ENCODE measurements around the gene SGCG.
"Not testable (repeated sequence)": the region's sequence is repeated elsewhere in the genome, so short reads cannot be mapped to it uniquely, and the experiment has no call there.

Gene SGCG

DNA sequence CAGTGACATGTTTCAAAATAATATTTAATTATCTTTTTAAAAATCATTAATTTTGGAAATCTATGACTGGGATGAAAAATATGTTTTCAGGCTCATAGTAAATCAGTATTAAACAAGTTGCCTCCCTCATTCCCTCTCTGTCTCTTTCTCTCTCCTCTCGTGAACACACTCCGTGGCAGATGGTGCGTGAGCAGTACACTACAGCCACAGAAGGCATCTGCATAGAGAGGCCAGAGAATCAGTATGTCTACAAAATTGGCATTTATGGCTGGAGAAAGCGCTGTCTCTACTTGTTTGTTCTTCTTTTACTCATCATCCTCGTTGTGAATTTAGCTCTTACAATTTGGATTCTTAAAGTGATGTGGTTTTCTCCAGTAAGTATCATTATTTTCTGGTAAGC, 22.7 kb downstream of the SGCG start:
- DNase-seq (ENCODE audit: low read depth) = no peak
- H3K4me3 ChIP-seq (ENCODE audit: low read depth, low read length) = no peak overlapping the region
- no peak for TF ChIP-seq CTCF (IDR thresholded peaks at IDR 0.05; ENCODE audit: low read depth, low read length, missing control alignments)

DNA sequence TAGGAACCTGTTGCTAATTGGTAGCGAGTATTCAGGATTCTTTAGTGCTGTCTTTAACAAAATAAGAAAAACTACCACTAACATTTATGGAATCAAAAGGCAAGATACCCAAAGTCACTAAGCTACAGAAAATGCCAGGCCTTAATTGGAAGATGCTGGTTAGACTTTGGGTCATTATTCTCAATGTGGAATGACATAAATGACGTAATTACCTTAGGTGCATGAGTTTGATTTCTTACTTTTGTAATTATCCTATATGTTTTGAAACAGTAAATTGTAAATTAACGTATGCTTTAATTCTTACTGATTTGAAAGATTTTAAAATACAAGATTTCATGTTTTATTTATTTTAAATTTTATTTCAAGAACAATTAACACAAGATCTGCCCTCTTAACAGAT, 25.0 kb downstream of the SGCG start:
- no peak overlapping the region for H3K4me3 ChIP-seq (ENCODE audit: low read depth, low read length)
- DNase-seq (ENCODE audit: low read depth) = no peak
- TF ChIP-seq CTCF (IDR thresholded peaks at IDR 0.05; ENCODE audit: low read depth, low read length, missing control alignments) = no peak

- H3K4me3 ChIP-seq (ENCODE audit: low read depth, low read length) = no peak overlapping the region
- TF ChIP-seq CTCF (IDR thresholded peaks at IDR 0.05; ENCODE audit: low read depth, low read length, missing control alignments) = no peak
- DNase-seq (ENCODE audit: low read depth) = no peak
These were observed 31.9 kb downstream of the SGCG start for GRCh38 chr13:23212671-23213070.

GRCh38 chr13:23231241-23231640, 50.5 kb downstream of the SGCG start:
- H3K4me3 ChIP-seq (ENCODE audit: low read depth, low read length) = no peak overlapping the region
- TF ChIP-seq CTCF (IDR thresholded peaks at IDR 0.05; ENCODE audit: low read depth, low read length, missing control alignments) = no peak
- no peak for DNase-seq (ENCODE audit: low read depth)

DNA sequence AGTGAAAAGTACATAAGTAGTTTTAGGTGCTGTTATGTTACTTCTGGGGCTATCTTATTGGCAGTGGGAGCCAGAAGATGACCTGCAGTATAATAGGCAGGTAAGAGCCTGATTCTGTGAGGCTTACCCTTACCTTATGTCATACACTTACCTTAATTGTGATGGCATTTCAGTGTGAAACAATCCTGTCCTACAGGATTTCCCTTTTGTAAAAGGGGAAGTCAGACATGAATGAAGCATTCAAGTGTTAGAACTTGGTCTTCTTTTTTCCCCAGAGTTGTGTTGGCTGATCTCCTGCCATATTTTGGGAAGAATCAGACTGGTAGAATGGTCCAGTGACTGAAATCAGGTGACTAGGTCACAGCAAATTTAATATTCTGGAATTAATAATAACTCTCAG, 55.2 kb downstream of the SGCG start:
- no peak for TF ChIP-seq CTCF (IDR thresholded peaks at IDR 0.05; ENCODE audit: low read depth, low read length, missing control alignments)
- H3K4me3 ChIP-seq (ENCODE audit: low read depth, low read length) = no peak overlapping the region
- no peak for DNase-seq (ENCODE audit: low read depth)

- H3K4me3 ChIP-seq (ENCODE audit: low read depth, low read length) = no peak overlapping the region
- TF ChIP-seq CTCF (IDR thresholded peaks at IDR 0.05; ENCODE audit: low read depth, low read length, missing control alignments) = no peak
- DNase-seq (ENCODE audit: low read depth) = no peak
These were observed 62.3 kb downstream of the SGCG start for GRCh38 chr13:23243066-23243465.

GRCh38 chr13:23248410-23248809, 67.6 kb downstream of the SGCG start:
- H3K4me3 ChIP-seq (ENCODE audit: low read depth, low read length); DNase-seq (ENCODE audit: low read depth): not testable (repeated sequence)

DNA sequence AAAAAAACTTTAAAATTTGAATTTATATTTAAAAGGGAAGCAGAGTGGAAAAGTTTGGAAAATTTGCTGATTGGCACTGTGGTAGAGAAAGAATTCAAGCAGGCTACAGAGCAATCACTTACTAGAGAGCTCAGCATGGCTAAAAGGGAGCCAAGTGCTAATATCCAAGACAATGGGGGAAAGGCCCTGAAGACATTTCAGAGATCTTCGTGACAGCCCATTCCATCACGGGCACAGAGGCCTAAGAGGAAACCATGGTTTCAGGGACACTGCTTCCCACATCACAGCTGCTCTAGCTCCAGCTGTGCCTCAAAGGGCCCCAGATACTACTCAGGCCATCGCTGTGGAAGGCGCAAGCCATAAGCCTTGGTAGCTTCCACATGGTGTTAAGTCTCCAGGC, 73.7 kb downstream of the SGCG start:
- no peak for DNase-seq (ENCODE audit: low read depth)
- H3K4me3 ChIP-seq (ENCODE audit: low read depth, low read length) = no peak overlapping the region
- no peak for TF ChIP-seq CTCF (IDR thresholded peaks at IDR 0.05; ENCODE audit: low read depth, low read length, missing control alignments)

All from GM12864 (cell line).